SH-SY5Y (cell line): Measurements from ENCODE around the gene UBN1.

Experiments
- GATA2 ChIP-seq: IDR thresholded peaks from 2 replicates; pipeline ENCODE4 v1.6.1; 2011; ENCODE audit warnings: mild to moderate bottlenecking, low read depth, low read length
- GATA3 ChIP-seq: IDR thresholded peaks from 2 replicates; pipeline ENCODE4 v1.6.1; 2011; ENCODE audit warnings: low read depth, mild to moderate bottlenecking, low read length, moderate library complexity

- TF ChIP-seq GATA2: no peak
- no peak for TF ChIP-seq GATA3
These were observed 20.3 kb upstream of the UBN1 start for GRCh38 chr16:4826980-4827379.
